GM23338 (cell line): ENCODE results near the gene SPINK4. TPM values are rescaled to one million over a fixed set of nuclear protein-coding genes. Genes with fewer than 3 reads are reported as not detected.

Source experiments
- ATAC-seq: fragments of 200-7000 bp; cut with Tn5 transposase; 3 replicates; pipeline ENCODE4 v1.9.1; 2020
- DNase-seq: peaks from one replicate; pipeline ENCODE4 v3.0.0-alpha.2; 2015; ENCODE audit warnings: low spot score
- H2AFZ ChIP-seq: fragments of 200-600 bp; sonication (generic); 2 replicates; pipeline ENCODE4 v1.8.0; 2016; ENCODE audit warnings: antibody characterized with exemption, mild to moderate bottlenecking, moderate library complexity
- H3F3A ChIP-seq: fragments of 200-600 bp; sonication (generic); replicated peaks from 2 replicates; pipeline ENCODE4 v1.8.0; 2017; ENCODE audit warnings: antibody characterized with exemption, mixed run types, low read depth
- H3K27ac ChIP-seq: fragments of 200-600 bp; sonication (generic); 2 replicates; pipeline ENCODE4 v1.6.1; 2016; ENCODE audit warnings: low read depth
- H3K27me3 ChIP-seq: fragments of 200-600 bp; sonication (generic); 2 replicates; pipeline ENCODE4 v1.8.0; 2016; ENCODE audit warnings: mild to moderate bottlenecking, mixed run types, moderate library complexity; ENCODE audit not compliant: insufficient read depth
- H3K36me3 ChIP-seq: fragments of 200-600 bp; sonication (generic); 2 replicates; pipeline ENCODE4 v1.8.0; 2016; ENCODE audit warnings: mild to moderate bottlenecking; ENCODE audit not compliant: insufficient read depth
- H3K4me1 ChIP-seq: fragments of 200-600 bp; sonication (generic); 2 replicates; pipeline ENCODE4 v1.8.0; 2016; ENCODE audit warnings: mild to moderate bottlenecking, moderate library complexity; ENCODE audit not compliant: insufficient read depth
- H3K4me2 ChIP-seq: fragments of 200-600 bp; sonication (generic); 2 replicates; pipeline ENCODE4 v1.7.1; 2017; ENCODE audit warnings: mixed run types
- H3K4me3 ChIP-seq: fragments of 200-600 bp; sonication (generic); 2 replicates; pipeline ENCODE4 v1.6.1; 2016; ENCODE audit warnings: mixed run types
- H3K79me2 ChIP-seq: fragments of 200-600 bp; sonication (generic); replicated peaks from 2 replicates; pipeline ENCODE4 v1.8.0; 2017; ENCODE audit warnings: mild to moderate bottlenecking; ENCODE audit not compliant: insufficient read depth
- H3K9me2 ChIP-seq: fragments of 200-600 bp; sonication (generic); 2 replicates; pipeline ENCODE4 v1.8.0; 2017; ENCODE audit not compliant: insufficient read depth
- H4K20me1 ChIP-seq: fragments of 200-600 bp; sonication (generic); replicated peaks from 2 replicates; pipeline ENCODE4 v1.8.0; 2017; ENCODE audit warnings: mild to moderate bottlenecking; ENCODE audit not compliant: insufficient read depth
- H3K27ac Mint-ChIP-seq: 2 replicates; pipeline ENCODE4 v1.8.0; 2020; ENCODE audit warnings: inconsistent platforms, mild to moderate bottlenecking, moderate library complexity, mixed read lengths
- H3K27me3 Mint-ChIP-seq: 3 replicates; pipeline ENCODE4 v1.8.0; 2022; ENCODE audit warnings: low read depth, mild to moderate bottlenecking, moderate library complexity, mixed read lengths, inconsistent platforms; ENCODE audit not compliant: insufficient read depth, poor library complexity
- H3K36me3 Mint-ChIP-seq: 3 replicates; pipeline ENCODE4 v1.8.0; 2021; ENCODE audit warnings: low read depth, mild to moderate bottlenecking, inconsistent platforms, moderate library complexity, mixed read lengths
- H3K4me1 Mint-ChIP-seq: 3 replicates; pipeline ENCODE4 v1.8.0; 2020; ENCODE audit warnings: mild to moderate bottlenecking, inconsistent platforms, mixed read lengths
- H3K4me3 Mint-ChIP-seq: 3 replicates; pipeline ENCODE4 v1.8.0; 2021; ENCODE audit warnings: moderate library complexity, mild to moderate bottlenecking, inconsistent platforms, mixed read lengths
- H3K9me3 Mint-ChIP-seq: 3 replicates; pipeline ENCODE4 v1.8.0; 2020; ENCODE audit warnings: moderate library complexity, mild to moderate bottlenecking, inconsistent platforms, mixed read lengths
- CREB1 ChIP-seq: fragments of 250-450 bp; sonication (Bioruptor Pico); IDR thresholded peaks from 2 replicates; pipeline ENCODE4 v1.5.0; 2020; ENCODE audit warnings: low read depth, mild to moderate bottlenecking, moderate library complexity
- EZH2 ChIP-seq: fragments of 200-600 bp; sonication (generic); IDR thresholded peaks from one replicate; pipeline ENCODE4 v1.8.0; 2017; ENCODE audit warnings: antibody characterized with exemption, mild to moderate bottlenecking, low read depth; ENCODE audit not compliant: unreplicated experiment
- EZH2phosphoT487 ChIP-seq: fragments of 200-600 bp; sonication (generic); IDR thresholded peaks from one replicate; pipeline ENCODE4 v1.8.1; 2018; ENCODE audit warnings: antibody characterized with exemption; ENCODE audit not compliant: unreplicated experiment
- JUNB ChIP-seq: IDR thresholded peaks from one replicate; pipeline ENCODE4 v1.6.1; 2016; ENCODE audit warnings: antibody characterized with exemption; ENCODE audit not compliant: unreplicated experiment
- NANOG ChIP-seq: IDR thresholded peaks from 2 replicates; pipeline ENCODE4 v1.6.1; 2016; ENCODE audit warnings: antibody characterized with exemption, borderline replicate concordance
- POLR2AphosphoS5 ChIP-seq: IDR thresholded peaks from 2 replicates; pipeline ENCODE4 v1.6.1; 2016; ENCODE audit warnings: antibody characterized with exemption, low read depth
- REST ChIP-seq: IDR thresholded peaks from one replicate; pipeline ENCODE4 v1.6.1; 2018; ENCODE audit warnings: antibody characterized with exemption; ENCODE audit not compliant: unreplicated experiment
- STAT1 ChIP-seq: IDR thresholded peaks from one replicate; pipeline ENCODE4 v1.6.1; 2016; ENCODE audit warnings: antibody characterized with exemption; ENCODE audit not compliant: unreplicated experiment
- ZNF114 ChIP-seq: fragments of 250-450 bp; sonication (Bioruptor Pico); IDR thresholded peaks from 2 replicates; pipeline ENCODE4 v1.5.0; 2020; ENCODE audit warnings: mild to moderate bottlenecking, moderate library complexity
- ZNF331 ChIP-seq: fragments of 250-450 bp; sonication (Bioruptor Pico); IDR thresholded peaks from 2 replicates; pipeline ENCODE4 v1.5.0; 2020; ENCODE audit warnings: low read depth, mild to moderate bottlenecking, moderate library complexity
- polyA plus RNA-seq: library from polyadenylated mRNA; unstranded; fragments of >200 nt; fragmentation: Nextera tagmentation; extraction: Ambion mirVana; gene quantifications from 2 replicates; pipeline ENCODE4 v1.2.1, GENCODE V29; 2016
- total RNA-seq: library from RNA; depleted of rRNA; stranded (reverse); fragments of >200 nt; shearing (Covaris generic); gene quantifications from 2 replicates; pipeline ENCODE4 v1.2.3, GENCODE V29; 2014
- TF ChIP-seq, protein P1 (sequence below): IDR thresholded peaks from 2 replicates; pipeline ENCODE4 v1.6.1; 2016; ENCODE audit warnings: antibody characterized with exemption
- TF ChIP-seq, protein P2 (sequence below), 2 experiments: fragments of 200-600 bp in 1 of 2; sonication (generic) in 1 of 2; conservative IDR thresholded peaks; 2 replicates each; pipeline versions ENCODE4 v1.5.1 to v1.6.1; 2016 to 2017; ENCODE audit warnings: antibody characterized with exemption in 2 of 2, low read depth in 2 of 2, mild to moderate bottlenecking in 2 of 2, moderate library complexity in 1 of 2
- TF ChIP-seq, protein P3 (sequence below): fragments of 250-450 bp; sonication (Bioruptor Pico); IDR thresholded peaks from 2 replicates; pipeline ENCODE4 v1.5.0; 2020; ENCODE audit warnings: mild to moderate bottlenecking, moderate library complexity

SPINK4 gene
- total and polyA plus RNA-seq, 2 experiments from 2014 or later = not detected

DNA sequence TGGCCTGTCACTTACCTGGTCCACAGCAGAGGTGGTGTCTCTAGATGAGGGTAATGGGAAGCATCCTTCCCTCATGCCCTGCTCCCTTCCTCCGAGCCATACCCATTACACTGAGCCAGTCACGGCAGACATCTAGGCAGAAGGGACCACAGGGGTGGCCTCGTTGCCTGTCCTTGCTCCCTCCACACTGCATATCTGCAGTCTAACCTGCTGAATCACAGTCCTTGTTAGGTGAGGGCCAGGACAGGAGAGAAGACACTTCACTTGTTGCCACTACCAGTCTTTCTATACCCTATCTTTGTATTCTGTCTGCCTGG lies 18.4 kb upstream of the SPINK4 start:
- H4K20me1 ChIP-seq = no peaks in the 10 kb centered on the region
- 0 out of 2 replicates have a peak overlapping the region, but pooled peaks have one; percentile 32 for H2AFZ ChIP-seq
- no peak overlapping the region for H3K4me2 ChIP-seq
- no peaks in the 10 kb centered on the region for H3K9me2 ChIP-seq
- TF ChIP-seq NANOG = no peak
- TF ChIP-seq POLR2AphosphoS5 = no peak
- TF ChIP-seq STAT1 = no peak
- TF ChIP-seq, protein P1, sequence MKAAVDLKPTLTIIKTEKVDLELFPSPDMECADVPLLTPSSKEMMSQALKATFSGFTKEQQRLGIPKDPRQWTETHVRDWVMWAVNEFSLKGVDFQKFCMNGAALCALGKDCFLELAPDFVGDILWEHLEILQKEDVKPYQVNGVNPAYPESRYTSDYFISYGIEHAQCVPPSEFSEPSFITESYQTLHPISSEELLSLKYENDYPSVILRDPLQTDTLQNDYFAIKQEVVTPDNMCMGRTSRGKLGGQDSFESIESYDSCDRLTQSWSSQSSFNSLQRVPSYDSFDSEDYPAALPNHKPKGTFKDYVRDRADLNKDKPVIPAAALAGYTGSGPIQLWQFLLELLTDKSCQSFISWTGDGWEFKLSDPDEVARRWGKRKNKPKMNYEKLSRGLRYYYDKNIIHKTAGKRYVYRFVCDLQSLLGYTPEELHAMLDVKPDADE = no peak
- no peak for TF ChIP-seq EZH2
- no peak for TF ChIP-seq CREB1
- TF ChIP-seq, protein P2, sequence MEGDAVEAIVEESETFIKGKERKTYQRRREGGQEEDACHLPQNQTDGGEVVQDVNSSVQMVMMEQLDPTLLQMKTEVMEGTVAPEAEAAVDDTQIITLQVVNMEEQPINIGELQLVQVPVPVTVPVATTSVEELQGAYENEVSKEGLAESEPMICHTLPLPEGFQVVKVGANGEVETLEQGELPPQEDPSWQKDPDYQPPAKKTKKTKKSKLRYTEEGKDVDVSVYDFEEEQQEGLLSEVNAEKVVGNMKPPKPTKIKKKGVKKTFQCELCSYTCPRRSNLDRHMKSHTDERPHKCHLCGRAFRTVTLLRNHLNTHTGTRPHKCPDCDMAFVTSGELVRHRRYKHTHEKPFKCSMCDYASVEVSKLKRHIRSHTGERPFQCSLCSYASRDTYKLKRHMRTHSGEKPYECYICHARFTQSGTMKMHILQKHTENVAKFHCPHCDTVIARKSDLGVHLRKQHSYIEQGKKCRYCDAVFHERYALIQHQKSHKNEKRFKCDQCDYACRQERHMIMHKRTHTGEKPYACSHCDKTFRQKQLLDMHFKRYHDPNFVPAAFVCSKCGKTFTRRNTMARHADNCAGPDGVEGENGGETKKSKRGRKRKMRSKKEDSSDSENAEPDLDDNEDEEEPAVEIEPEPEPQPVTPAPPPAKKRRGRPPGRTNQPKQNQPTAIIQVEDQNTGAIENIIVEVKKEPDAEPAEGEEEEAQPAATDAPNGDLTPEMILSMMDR (conservative IDR thresholded peaks at IDR 0.05; ENCODE audit: low read depth in 2 of 2) = no peak
- no peak for TF ChIP-seq ZNF331 (CRISPR knock-in tag)
- TF ChIP-seq, protein P3, sequence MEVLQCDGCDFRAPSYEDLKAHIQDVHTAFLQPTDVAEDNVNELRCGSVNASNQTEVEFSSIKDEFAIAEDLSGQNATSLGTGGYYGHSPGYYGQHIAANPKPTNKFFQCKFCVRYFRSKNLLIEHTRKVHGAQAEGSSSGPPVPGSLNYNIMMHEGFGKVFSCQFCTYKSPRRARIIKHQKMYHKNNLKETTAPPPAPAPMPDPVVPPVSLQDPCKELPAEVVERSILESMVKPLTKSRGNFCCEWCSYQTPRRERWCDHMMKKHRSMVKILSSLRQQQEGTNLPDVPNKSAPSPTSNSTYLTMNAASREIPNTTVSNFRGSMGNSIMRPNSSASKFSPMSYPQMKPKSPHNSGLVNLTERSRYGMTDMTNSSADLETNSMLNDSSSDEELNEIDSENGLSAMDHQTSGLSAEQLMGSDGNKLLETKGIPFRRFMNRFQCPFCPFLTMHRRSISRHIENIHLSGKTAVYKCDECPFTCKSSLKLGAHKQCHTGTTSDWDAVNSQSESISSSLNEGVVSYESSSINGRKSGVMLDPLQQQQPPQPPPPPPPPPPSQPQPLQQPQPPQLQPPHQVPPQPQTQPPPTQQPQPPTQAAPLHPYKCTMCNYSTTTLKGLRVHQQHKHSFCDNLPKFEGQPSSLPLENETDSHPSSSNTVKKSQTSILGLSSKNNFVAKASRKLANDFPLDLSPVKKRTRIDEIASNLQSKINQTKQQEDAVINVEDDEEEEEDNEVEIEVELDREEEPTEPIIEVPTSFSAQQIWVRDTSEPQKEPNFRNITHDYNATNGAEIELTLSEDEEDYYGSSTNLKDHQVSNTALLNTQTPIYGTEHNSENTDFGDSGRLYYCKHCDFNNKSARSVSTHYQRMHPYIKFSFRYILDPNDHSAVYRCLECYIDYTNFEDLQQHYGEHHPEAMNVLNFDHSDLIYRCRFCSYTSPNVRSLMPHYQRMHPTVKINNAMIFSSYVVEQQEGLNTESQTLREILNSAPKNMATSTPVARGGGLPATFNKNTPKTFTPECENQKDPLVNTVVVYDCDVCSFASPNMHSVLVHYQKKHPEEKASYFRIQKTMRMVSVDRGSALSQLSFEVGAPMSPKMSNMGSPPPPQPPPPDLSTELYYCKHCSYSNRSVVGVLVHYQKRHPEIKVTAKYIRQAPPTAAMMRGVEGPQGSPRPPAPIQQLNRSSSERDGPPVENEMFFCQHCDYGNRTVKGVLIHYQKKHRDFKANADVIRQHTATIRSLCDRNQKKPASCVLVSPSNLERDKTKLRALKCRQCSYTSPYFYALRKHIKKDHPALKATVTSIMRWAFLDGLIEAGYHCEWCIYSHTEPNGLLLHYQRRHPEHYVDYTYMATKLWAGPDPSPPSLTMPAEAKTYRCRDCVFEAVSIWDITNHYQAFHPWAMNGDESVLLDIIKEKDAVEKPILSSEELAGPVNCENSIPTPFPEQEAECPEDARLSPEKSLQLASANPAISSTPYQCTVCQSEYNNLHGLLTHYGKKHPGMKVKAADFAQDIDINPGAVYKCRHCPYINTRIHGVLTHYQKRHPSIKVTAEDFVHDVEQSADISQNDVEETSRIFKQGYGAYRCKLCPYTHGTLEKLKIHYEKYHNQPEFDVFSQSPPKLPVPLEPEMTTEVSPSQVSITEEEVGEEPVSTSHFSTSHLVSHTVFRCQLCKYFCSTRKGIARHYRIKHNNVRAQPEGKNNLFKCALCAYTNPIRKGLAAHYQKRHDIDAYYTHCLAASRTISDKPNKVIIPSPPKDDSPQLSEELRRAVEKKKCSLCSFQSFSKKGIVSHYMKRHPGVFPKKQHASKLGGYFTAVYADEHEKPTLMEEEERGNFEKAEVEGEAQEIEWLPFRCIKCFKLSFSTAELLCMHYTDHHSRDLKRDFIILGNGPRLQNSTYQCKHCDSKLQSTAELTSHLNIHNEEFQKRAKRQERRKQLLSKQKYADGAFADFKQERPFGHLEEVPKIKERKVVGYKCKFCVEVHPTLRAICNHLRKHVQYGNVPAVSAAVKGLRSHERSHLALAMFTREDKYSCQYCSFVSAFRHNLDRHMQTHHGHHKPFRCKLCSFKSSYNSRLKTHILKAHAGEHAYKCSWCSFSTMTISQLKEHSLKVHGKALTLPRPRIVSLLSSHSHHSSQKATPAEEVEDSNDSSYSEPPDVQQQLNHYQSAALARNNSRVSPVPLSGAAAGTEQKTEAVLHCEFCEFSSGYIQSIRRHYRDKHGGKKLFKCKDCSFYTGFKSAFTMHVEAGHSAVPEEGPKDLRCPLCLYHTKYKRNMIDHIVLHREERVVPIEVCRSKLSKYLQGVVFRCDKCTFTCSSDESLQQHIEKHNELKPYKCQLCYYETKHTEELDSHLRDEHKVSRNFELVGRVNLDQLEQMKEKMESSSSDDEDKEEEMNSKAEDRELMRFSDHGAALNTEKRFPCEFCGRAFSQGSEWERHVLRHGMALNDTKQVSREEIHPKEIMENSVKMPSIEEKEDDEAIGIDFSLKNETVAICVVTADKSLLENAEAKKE = no peak
- no peak for TF ChIP-seq REST
- TF ChIP-seq ZNF114 (CRISPR knock-in tag) = no peak
- TF ChIP-seq EZH2phosphoT487 = no peak
- TF ChIP-seq JUNB = no peak
- no peaks in the 10 kb centered on the region for H3K27me3 ChIP-seq
- Mint-ChIP-seq H3K36me3 (no peaks in the 10 kb centered on the region), H3K27ac (no peak overlapping the region), H3K9me3 (no peaks in the 10 kb centered on the region), H3K4me1 (peaks cover 7% of the 10 kb centered on the region), H3K27me3 (no peaks in the 10 kb centered on the region), H3K4me3 (no peak overlapping the region)
- no peak overlapping the region for H3K4me3 ChIP-seq
- no peaks in the 10 kb centered on the region for H3F3A ChIP-seq
- no peaks in the 10 kb centered on the region for H3K36me3 ChIP-seq
- no peak overlapping the region for H3K27ac ChIP-seq
- DNase-seq (no peak), ATAC-seq (no peak; the same call in 2 of the 3 replicates)
- H3K4me1 ChIP-seq = no peaks in the 10 kb centered on the region
- no peaks in the 10 kb centered on the region for H3K79me2 ChIP-seq
